B cell (primary cell): ENCODE measurements around the gene IL11.
"Not testable (repeated sequence)": the region's sequence is repeated elsewhere in the genome, so short reads cannot be mapped to it uniquely, and the experiment has no call there.

ENCODE experiments used
- CTCF ChIP-seq: fragments of 200-600 bp; IDR thresholded peaks from one replicate; pipeline ENCODE4 v1.8.0; 2022; ENCODE audit warnings: antibody characterized with exemption, mild to moderate bottlenecking
- EZH2 ChIP-seq: IDR thresholded peaks from 2 replicates; pipeline ENCODE4 v1.6.1; 2012; ENCODE audit warnings: borderline replicate concordance, low read depth, mild to moderate bottlenecking, moderate library complexity, low read length; ENCODE audit not compliant: insufficient read depth, poor library complexity, severe bottlenecking

DNA sequence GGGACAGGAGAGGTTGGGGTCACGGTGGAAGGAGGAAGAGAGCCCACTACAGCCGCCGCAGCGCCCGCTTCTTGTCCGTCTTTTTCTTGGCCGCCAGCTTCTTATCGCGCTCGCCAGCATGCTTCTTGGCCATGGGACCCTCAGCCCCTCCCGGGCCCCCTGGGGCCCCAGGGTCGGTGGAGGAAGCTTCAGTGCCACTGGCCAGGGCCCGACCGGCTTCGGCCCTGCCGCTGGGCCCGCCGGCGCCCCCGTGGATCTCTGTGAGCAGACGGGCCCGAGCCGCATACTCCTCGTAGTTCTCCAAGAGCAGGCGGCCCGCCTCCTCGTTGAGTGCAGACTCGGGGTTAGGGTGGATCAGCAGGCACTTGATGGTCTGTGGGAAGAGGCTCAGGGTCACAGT is 31.1 kb upstream of the IL11 start:
- TF ChIP-seq EZH2, CTCF: not testable (repeated sequence)
